Left lung (tissue), 10 donors: Measurements from ENCODE around the gene MPRIP. TPM values are rescaled to one million over a fixed set of nuclear protein-coding genes. Genes with fewer than 3 reads are reported as not detected.

Source experiments
- ATAC-seq: fragments of 200-7000 bp; cut with Tn5 transposase; one replicate; pipeline ENCODE4 v1.9.1; 2020; ENCODE audit warnings: moderate library complexity
- DNase-seq, 4 donors: peaks; one replicate each; pipeline ENCODE4 v3.0.0-alpha.2; 2013 to 2020
- H3K27ac ChIP-seq, 2 donors: fragments of 200-600 bp; sonication (generic) in 1 of 2; one replicate each; pipeline versions ENCODE4 v1.5.0 to v1.8.0; 2020 to 2021
- H3K27me3 ChIP-seq, 2 donors: fragments of 200-600 bp; sonication (generic) in 1 of 2; one replicate each; pipeline versions ENCODE4 v1.5.0 to v1.8.0; 2020 to 2021
- H3K36me3 ChIP-seq, 2 donors: fragments of 200-600 bp; sonication (generic) in 1 of 2; one replicate each; pipeline versions ENCODE4 v1.5.0 to v1.8.0; 2020 to 2021
- H3K4me1 ChIP-seq, 2 donors: fragments of 200-600 bp; one replicate each; pipeline ENCODE4 v1.8.0; 2021
- H3K4me3 ChIP-seq, 2 donors: fragments of 200-600 bp; sonication (generic) in 1 of 2; one replicate each; pipeline versions ENCODE4 v1.5.0 to v1.8.0; 2020 to 2021; ENCODE audit warnings: mild to moderate bottlenecking in 1 of 2
- H3K9me3 ChIP-seq, 2 donors: fragments of 200-600 bp; sonication (generic) in 1 of 2; one replicate each; pipeline versions ENCODE4 v1.5.0 to v1.8.0; 2020 to 2021
- CTCF ChIP-seq, 2 donors: fragments of 200-600 bp; sonication (generic) in 1 of 2; IDR thresholded peaks; one replicate each; pipeline versions ENCODE4 v1.5.0 to v1.8.0; 2021; ENCODE audit warnings: antibody characterized with exemption in 2 of 2
- intact Hi-C, 2 donors: fragments of 100-400 bp; cut with DNase I; formaldehyde crosslinking; loops; one replicate each; pipeline versions ENCODE4 v1.11.2 to v1.14.2; 2022
- polyA plus RNA-seq, 6 donors: library from polyadenylated mRNA; unstranded; fragments of 120-200 nt; gene quantifications; one replicate each; pipeline ENCODE4 v1.2.1, GENCODE V29; 2013; ENCODE audit not compliant: insufficient read length in 6 of 6
- total RNA-seq, 2 donors: library from RNA; stranded (reverse); fragmentation: NEBNext Ultra II Directional; extraction: Animal tissue kit (Norgen Biotek cat#: 25700); gene quantifications; one replicate each; pipeline ENCODE4 v1.2.1, GENCODE V29; 2021
- donor health status: DM: no; HTN: yes; CAD: no.
- donor health status: DM: no; HTN: no; CAD: no.

MPRIP gene
- total and polyA plus RNA-seq, 8 donors = 221 to 338 (median 257) TPM

- no peaks in the 10 kb centered on the region for H3K9me3 ChIP-seq
- H3K36me3 ChIP-seq = peaks cover 0 to 17% of the 10 kb centered on the region in 2 donors
- no peak overlapping the region for H3K4me3 ChIP-seq
- H3K4me1 ChIP-seq = peaks cover 34 to 41% of the 10 kb centered on the region in 2 donors
- H3K27ac ChIP-seq = peak overlapping the region in 1 of 2 donors; percentile 33
- DNase-seq = no peak
- H3K27me3 ChIP-seq = no peaks in the 10 kb centered on the region
- intact Hi-C loops = no loop called here
- TF ChIP-seq CTCF (IDR thresholded peaks at IDR 0.05) = no peak
- ATAC-seq = no peak
Observed at GRCh38 chr17:17093764-17094163, 51.5 kb downstream of the MPRIP start.

- Histone ChIP-seq H3K27me3 (no peaks in the 10 kb centered on the region), H3K27ac (peak overlapping the region in 1 of 2 donors; percentile 35), H3K9me3 (no peaks in the 10 kb centered on the region), H3K4me1 (peaks cover 21 to 31% of the 10 kb centered on the region in 2 donors), H3K36me3 (peaks cover 0 to 20% of the 10 kb centered on the region in 2 donors), H3K4me3 (no peak overlapping the region)
- ATAC-seq = peak; percentile 12
- DNase-seq = no peak
- no peak for TF ChIP-seq CTCF (IDR thresholded peaks at IDR 0.05)
- intact Hi-C loops = no loop called here
Observed at GRCh38 chr17:17096438-17097178, 54.4 kb downstream of the MPRIP start.

- intact Hi-C loops = no loop called here
- Histone ChIP-seq H3K36me3 (peaks cover 0 to 28% of the 10 kb centered on the region in 2 donors), H3K4me1 (peaks cover 11 to 28% of the 10 kb centered on the region in 2 donors), H3K9me3 (no peaks in the 10 kb centered on the region), H3K27ac (peak overlapping the region; percentile 24 to 73), H3K27me3 (no peaks in the 10 kb centered on the region), H3K4me3 (no peak overlapping the region)
- no peak for DNase-seq
- TF ChIP-seq CTCF (IDR thresholded peaks at IDR 0.05) = no peak
- ATAC-seq = no peak
Observed at GRCh38 chr17:17097763-17098345, 55.6 kb downstream of the MPRIP start.

GRCh38 chr17:17098551-17099179 lies 56.4 kb downstream of the MPRIP start:
- DNase-seq (peak in 2 of 4 donors; percentile 89 to 92), ATAC-seq (peak; percentile 29)
- Histone ChIP-seq H3K9me3 (no peaks in the 10 kb centered on the region), H3K27ac (peak overlapping the region; percentile 24 to 73), H3K27me3 (no peaks in the 10 kb centered on the region), H3K36me3 (peaks cover 0 to 28% of the 10 kb centered on the region in 2 donors), H3K4me3 (no peak overlapping the region), H3K4me1 (peaks cover 3 to 21% of the 10 kb centered on the region in 2 donors)
- TF ChIP-seq CTCF (IDR thresholded peaks at IDR 0.05) = no peak
- intact Hi-C loops = no loop called here

- Histone ChIP-seq H3K27me3 (no peaks in the 10 kb centered on the region), H3K4me3 (no peak overlapping the region), H3K9me3 (no peaks in the 10 kb centered on the region), H3K27ac (no peak overlapping the region), H3K4me1 (peaks cover 16 to 23% of the 10 kb centered on the region in 2 donors), H3K36me3 (peaks cover 0 to 21% of the 10 kb centered on the region in 2 donors)
- ATAC-seq (no peak), DNase-seq (no peak)
- no peak for TF ChIP-seq CTCF (IDR thresholded peaks at IDR 0.05)
- intact Hi-C loops = loop anchor here in 1 of 2 donors (10.0 kb wide), 1 partner anchor 47 kb away; no protein-coding TSS in a partner anchor
Observed at GRCh38 chr17:17102176-17102575, 59.9 kb downstream of the MPRIP start.
